ENCODE results near the gene GGT5.
"Not testable (repeated sequence)": the region's sequence is repeated elsewhere in the genome, so short reads cannot be mapped to it uniquely, and the experiment has no call there.

DNA sequence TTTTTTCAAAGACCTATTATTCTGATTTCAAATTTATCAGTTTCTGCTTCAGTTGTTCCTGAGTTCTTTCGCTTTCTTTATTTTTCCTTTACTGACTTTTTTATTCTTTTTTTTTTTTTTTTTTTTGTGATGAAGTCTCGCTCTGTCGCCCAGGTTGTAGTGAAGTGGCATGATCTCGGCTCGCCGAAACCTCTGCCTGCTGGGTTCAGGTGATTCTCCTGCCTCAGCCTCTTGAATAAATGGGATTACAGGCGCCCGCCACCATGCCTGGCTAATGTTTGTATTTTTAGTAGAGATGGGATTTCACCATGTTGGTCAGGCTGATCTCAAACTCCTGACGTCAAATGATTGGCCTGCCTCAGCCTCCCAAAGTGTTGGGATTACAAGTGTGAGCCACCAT lies 31.8 kb downstream of the GGT5 start:
- TF ChIP-seq, protein P1, sequence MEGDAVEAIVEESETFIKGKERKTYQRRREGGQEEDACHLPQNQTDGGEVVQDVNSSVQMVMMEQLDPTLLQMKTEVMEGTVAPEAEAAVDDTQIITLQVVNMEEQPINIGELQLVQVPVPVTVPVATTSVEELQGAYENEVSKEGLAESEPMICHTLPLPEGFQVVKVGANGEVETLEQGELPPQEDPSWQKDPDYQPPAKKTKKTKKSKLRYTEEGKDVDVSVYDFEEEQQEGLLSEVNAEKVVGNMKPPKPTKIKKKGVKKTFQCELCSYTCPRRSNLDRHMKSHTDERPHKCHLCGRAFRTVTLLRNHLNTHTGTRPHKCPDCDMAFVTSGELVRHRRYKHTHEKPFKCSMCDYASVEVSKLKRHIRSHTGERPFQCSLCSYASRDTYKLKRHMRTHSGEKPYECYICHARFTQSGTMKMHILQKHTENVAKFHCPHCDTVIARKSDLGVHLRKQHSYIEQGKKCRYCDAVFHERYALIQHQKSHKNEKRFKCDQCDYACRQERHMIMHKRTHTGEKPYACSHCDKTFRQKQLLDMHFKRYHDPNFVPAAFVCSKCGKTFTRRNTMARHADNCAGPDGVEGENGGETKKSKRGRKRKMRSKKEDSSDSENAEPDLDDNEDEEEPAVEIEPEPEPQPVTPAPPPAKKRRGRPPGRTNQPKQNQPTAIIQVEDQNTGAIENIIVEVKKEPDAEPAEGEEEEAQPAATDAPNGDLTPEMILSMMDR (IDR thresholded peaks at IDR 0.05) = not testable (repeated sequence)
- TF ChIP-seq POLR2A (IDR thresholded peaks at IDR 0.05) = not testable (repeated sequence)
